ENCODE results near the gene CHD2. TPM values are rescaled to one million over a fixed set of nuclear protein-coding genes. Genes with fewer than 3 reads are reported as not detected.
"Not testable (repeated sequence)": the region's sequence is repeated elsewhere in the genome, so short reads cannot be mapped to it uniquely, and the experiment has no call there.

The CHD2 gene
- total RNA-seq (2014; rRNA removed; shearing (Covaris generic); ENCODE audit: low replicate concordance), result 22.1 and 37.3 TPM in 2 replicates

DNA sequence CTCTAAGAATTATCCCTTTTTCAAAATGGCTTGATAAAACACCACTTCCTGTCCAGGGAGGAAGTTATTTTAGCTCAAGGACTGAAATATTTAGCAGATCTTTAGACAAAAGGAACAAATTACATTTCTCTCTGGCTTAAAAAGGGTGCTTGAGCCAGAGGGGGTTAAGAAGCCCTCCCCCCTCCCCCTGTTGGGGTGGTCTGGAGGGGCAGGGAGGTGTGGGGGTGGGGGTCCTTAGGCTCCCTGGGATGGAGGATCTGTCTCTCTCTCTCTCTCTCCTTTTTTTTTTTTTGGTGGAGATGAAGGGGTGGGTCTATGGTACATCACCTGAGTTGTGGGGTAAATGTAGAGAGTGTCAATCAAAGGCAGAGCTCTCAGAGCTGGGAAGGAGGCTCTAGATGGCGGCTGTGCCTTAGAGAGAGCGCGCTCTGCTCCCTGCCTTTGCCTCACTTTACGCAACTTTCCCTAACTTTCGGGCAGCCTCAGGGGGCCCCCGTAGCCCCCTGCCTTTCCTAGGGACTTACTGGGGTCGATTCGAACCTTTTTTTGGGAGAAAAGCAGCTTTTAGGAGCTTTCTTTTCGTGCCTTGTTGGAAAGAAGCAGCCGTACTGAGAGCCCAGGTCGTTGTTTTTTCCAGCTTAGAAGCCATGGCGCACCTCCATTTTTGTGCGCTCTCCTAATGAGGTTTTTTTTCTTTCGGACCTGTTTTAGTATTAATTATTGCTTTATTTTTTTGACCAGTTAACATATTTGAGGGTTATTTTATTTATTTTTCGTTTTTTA, at the start of gene CHD2:
TSS of gene CHD2 (plus strand) at position 377 of the 783 bp plus-strand sequence. CDS start 914 bp downstream, outside the sequence.
- DNase-seq, result peak; percentile 57
- peak within 1 kb of the TSS; percentile 21; the same call in 1 of the 2 replicates for H3K27ac ChIP-seq (ENCODE audit: low read length)
- H3K27me3 ChIP-seq (ENCODE audit: low read length), result no peaks in the 10 kb centered on the region
- peaks cover 86% of the 10 kb centered on the region for H3K79me2 ChIP-seq (ENCODE audit: low read length)
- H3K9me3 ChIP-seq (ENCODE audit: low read length), result no peaks in the 10 kb centered on the region
- H2AFZ ChIP-seq (ENCODE audit: low read length), result no peak within 1 kb of the TSS
- peaks cover 55% of the 10 kb centered on the region for H3K4me1 ChIP-seq (ENCODE audit: low read length)
- peaks cover 53% of the 10 kb centered on the region for H4K20me1 ChIP-seq (ENCODE audit: insufficient read depth, low read depth, low read length)
- peak within 1 kb of the TSS; percentile 80 for H3K4me2 ChIP-seq (ENCODE audit: low read depth, low read length, poor library complexity, severe bottlenecking)
- peaks cover 43% of the 10 kb centered on the region for H3K36me3 ChIP-seq (ENCODE audit: insufficient read depth, low read length)
- no peak within 1 kb of the TSS for H3K9ac ChIP-seq (ENCODE audit: low read length)
- no peak within 1 kb of the TSS for H3K4me3 ChIP-seq (ENCODE audit: low read length)
- no peaks in the 10 kb centered on the region for H3K9me2 ChIP-seq (replicated peaks; ENCODE audit: insufficient read depth, low read length)

DNA sequence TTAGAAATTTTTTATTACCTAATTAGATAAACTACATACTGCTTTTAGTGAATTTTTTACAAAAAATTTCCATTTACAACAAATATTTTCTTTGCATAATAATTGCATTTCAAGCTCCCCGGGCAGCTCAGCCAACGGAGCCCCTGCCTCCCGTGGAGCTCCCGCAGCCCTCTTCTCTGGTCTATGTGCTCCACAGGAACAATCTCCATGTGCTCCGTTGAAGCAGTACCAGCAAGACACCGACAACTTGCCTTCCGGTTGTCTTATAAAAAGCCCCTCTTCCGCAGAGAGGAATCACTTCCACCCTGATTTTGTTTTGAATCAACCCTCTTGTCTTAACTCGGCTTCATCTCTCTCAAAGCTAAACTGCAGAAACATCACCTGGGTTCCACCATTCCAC, 46.9 kb upstream of the CHD2 start:
- Histone ChIP-seq H3K9ac (ENCODE audit: low read length) (no peak overlapping the region), H2AFZ (ENCODE audit: low read length) (peak overlapping the region; percentile 55; the same call in 1 of the 2 replicates), H3K79me2 (ENCODE audit: low read length) (no peaks in the 10 kb centered on the region), H3K27ac (ENCODE audit: low read length) (no peak overlapping the region), H3K27me3 (ENCODE audit: low read length) (no peaks in the 10 kb centered on the region), H3K9me3 (ENCODE audit: low read length) (no peaks in the 10 kb centered on the region; the same call in 1 of the 2 replicates), H3K9me2 (replicated peaks; ENCODE audit: insufficient read depth, low read length) (no peaks in the 10 kb centered on the region), H3K4me1 (ENCODE audit: low read length) (peaks cover 19% of the 10 kb centered on the region), H3K36me3 (ENCODE audit: insufficient read depth, low read length) (no peaks in the 10 kb centered on the region), H3K4me2 (ENCODE audit: low read depth, low read length, poor library complexity, severe bottlenecking) (peak overlapping the region; percentile 11), H4K20me1 (ENCODE audit: insufficient read depth, low read depth, low read length) (no peaks in the 10 kb centered on the region), H3K4me3 (ENCODE audit: low read length) (no peak overlapping the region)
- no peak for DNase-seq

DNA sequence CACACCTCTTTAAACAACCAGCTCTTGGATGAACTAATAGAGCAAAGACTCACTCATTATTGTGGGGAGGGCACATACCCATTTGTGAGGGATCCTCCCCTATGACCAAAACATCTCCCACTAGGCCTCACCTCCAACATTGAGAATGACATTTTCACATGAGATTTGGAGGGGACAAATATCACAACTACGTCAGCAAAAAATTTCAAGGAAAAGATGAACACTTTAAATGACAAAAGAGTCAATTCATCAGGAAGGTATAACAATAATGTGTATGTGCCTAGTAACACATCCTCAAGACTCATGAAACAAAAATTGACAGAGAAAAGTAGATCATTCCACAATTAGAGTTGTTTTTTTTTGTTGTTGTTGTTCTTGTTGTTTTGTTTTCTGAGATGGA, 38.4 kb upstream of the CHD2 start:
- Histone ChIP-seq H3K9me2 (replicated peaks; ENCODE audit: insufficient read depth, low read length) (no peaks in the 10 kb centered on the region), H2AFZ (ENCODE audit: low read length) (no peak overlapping the region), H3K4me3 (ENCODE audit: low read length) (no peak overlapping the region), H3K27ac (ENCODE audit: low read length) (no peak overlapping the region), H3K4me1 (ENCODE audit: low read length) (peaks cover 8% of the 10 kb centered on the region), H3K36me3 (ENCODE audit: insufficient read depth, low read length) (no peaks in the 10 kb centered on the region), H3K4me2 (ENCODE audit: low read depth, low read length, poor library complexity, severe bottlenecking) (no peak overlapping the region), H3K79me2 (ENCODE audit: low read length) (no peaks in the 10 kb centered on the region), H3K9ac (ENCODE audit: low read length) (no peak overlapping the region), H4K20me1 (ENCODE audit: insufficient read depth, low read depth, low read length) (no peaks in the 10 kb centered on the region), H3K27me3 (ENCODE audit: low read length) (no peaks in the 10 kb centered on the region), H3K9me3 (ENCODE audit: low read length) (no peaks in the 10 kb centered on the region)
- DNase-seq, result no peak

DNA sequence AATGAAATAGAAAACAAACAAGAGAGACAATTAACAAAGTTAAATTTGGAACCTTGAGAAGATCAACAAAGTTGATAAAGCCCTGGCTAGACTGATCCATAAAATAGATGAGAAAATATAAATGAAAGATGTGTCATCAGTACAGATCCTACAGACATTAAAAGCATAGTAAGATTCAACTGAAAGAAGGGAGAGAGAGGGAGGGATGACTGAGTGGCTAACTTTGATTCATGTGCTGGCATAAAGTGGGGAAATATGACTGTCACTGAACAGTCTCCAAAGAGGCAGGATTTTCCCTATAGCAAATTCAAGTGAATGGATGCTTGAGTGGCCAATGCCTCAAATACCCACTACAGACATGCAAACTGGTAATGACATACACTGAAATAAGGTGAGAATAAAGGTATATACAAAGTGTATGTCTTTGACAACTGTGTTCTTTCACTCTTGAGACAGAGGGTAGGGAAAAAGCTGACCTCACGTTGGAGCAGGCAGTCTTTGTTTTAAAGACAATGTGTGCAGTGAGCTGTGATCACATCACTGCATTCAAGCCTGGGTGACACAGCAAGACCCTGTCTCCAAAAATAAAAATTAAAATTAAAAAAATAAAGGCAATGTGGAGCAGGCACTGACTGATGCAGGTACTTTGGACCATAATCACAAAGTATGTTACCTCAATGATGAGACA, 35.9 kb upstream of the CHD2 start:
- peaks cover 8% of the 10 kb centered on the region for H3K4me1 ChIP-seq (ENCODE audit: low read length)
- H3K36me3 ChIP-seq (ENCODE audit: insufficient read depth, low read length), result no peaks in the 10 kb centered on the region
- H3K27me3 ChIP-seq (ENCODE audit: low read length), result no peaks in the 10 kb centered on the region
- H3K9me3 ChIP-seq (ENCODE audit: low read length), result no peaks in the 10 kb centered on the region
- H3K9me2 ChIP-seq (replicated peaks; ENCODE audit: insufficient read depth, low read length), result no peaks in the 10 kb centered on the region
- H3K9ac ChIP-seq (ENCODE audit: low read length), result no peak overlapping the region
- no peak overlapping the region for H3K4me3 ChIP-seq (ENCODE audit: low read length)
- no peaks in the 10 kb centered on the region for H3K79me2 ChIP-seq (ENCODE audit: low read length)
- no peak for DNase-seq
- 0 out of 2 replicates have a peak overlapping the region, but pooled peaks have one; percentile 53 for H2AFZ ChIP-seq (ENCODE audit: low read length)
- no peaks in the 10 kb centered on the region for H4K20me1 ChIP-seq (ENCODE audit: insufficient read depth, low read depth, low read length)
- H3K4me2 ChIP-seq (ENCODE audit: low read depth, low read length, poor library complexity, severe bottlenecking), result no peak overlapping the region
- no peak overlapping the region for H3K27ac ChIP-seq (ENCODE audit: low read length)

DNA sequence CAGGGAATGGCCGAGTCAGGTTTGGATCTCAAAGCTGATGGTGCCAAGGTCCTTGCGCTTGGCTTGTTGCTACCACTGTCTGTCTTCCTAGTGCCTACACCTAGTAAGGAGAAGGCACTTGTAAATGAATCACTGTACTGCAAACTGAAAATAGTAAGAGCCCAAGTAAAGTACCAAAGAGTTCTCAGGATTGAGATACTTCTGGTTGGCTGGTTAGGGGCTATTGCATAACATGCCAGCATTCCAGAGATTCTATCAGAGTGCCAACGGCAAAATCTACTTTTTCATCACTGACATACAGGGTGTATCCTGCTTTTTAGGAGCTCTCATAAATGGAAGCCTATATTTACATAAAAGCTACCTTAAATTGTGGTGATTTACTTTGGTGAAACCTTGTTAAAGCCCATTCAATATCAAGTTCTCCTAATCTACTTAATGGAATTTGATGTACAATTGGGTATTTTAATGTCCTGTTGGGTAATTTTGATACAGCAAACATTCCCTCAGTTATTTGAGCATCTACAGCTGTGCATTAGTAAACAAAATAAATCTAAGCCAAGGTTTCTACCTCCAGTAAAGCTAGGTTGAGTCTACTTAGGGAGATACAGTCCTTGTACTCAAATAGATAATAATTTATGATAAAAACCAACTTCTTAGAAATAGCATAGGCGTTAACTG, 30.7 kb upstream of the CHD2 start:
- H3K4me2 ChIP-seq (ENCODE audit: low read depth, low read length, poor library complexity, severe bottlenecking), result no peak overlapping the region

DNA sequence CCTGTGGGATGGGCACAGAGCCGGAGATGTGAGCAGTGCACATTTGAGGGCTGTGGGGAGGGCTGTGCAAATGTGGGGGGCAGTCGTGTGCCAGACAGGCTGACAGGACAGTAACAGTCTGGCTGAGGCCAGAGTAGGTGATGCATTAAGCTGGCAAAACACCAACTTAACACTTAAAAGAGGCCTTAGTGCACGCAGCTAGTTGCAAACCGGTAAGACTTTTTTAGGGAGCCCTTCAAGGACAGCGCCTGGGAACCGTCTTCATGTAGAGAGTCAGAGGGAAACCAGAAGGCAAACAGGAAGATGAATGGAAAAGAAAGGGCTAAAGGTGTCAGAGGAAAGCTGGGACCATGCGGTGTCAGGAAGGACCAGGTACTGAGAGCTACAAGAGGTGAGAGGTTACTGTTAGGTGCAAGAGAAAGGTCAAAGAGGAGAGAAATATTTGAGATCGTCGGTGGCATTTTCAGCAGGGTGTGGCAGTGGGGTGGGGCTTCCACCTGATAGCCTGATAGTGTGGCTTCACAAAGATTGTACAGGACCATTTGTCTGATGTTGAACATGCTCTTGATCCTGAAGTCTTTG, 30.0 kb upstream of the CHD2 start:
- no peak overlapping the region for H3K4me3 ChIP-seq (ENCODE audit: low read length)
- H2AFZ ChIP-seq (ENCODE audit: low read length), result peak overlapping the region; percentile 0; the same call in 1 of the 2 replicates
- no peaks in the 10 kb centered on the region for H3K79me2 ChIP-seq (ENCODE audit: low read length)
- H4K20me1 ChIP-seq (ENCODE audit: insufficient read depth, low read depth, low read length), result no peaks in the 10 kb centered on the region
- H3K4me1 ChIP-seq (ENCODE audit: low read length), result peaks cover 9% of the 10 kb centered on the region
- no peak overlapping the region for H3K27ac ChIP-seq (ENCODE audit: low read length)
- H3K4me2 ChIP-seq (ENCODE audit: low read depth, low read length, poor library complexity, severe bottlenecking), result no peak overlapping the region
- H3K9ac ChIP-seq (ENCODE audit: low read length), result no peak overlapping the region
- peak; percentile 31 for DNase-seq
- no peaks in the 10 kb centered on the region for H3K9me2 ChIP-seq (replicated peaks; ENCODE audit: insufficient read depth, low read length)
- H3K9me3 ChIP-seq (ENCODE audit: low read length), result no peaks in the 10 kb centered on the region
- no peaks in the 10 kb centered on the region for H3K27me3 ChIP-seq (ENCODE audit: low read length)
- H3K36me3 ChIP-seq (ENCODE audit: insufficient read depth, low read length), result no peaks in the 10 kb centered on the region

More for the DNA sequence above, 30.7 kb upstream of the CHD2 start:
- no peak overlapping the region for H3K9ac ChIP-seq (ENCODE audit: low read length)
- H2AFZ ChIP-seq (ENCODE audit: low read length), result 0 out of 2 replicates have a peak overlapping the region, but pooled peaks have one; percentile 0
- no peaks in the 10 kb centered on the region for H4K20me1 ChIP-seq (ENCODE audit: insufficient read depth, low read depth, low read length)
- no peak overlapping the region for H3K4me3 ChIP-seq (ENCODE audit: low read length)
- H3K79me2 ChIP-seq (ENCODE audit: low read length), result no peaks in the 10 kb centered on the region
- H3K9me2 ChIP-seq (replicated peaks; ENCODE audit: insufficient read depth, low read length), result no peaks in the 10 kb centered on the region
- H3K9me3 ChIP-seq (ENCODE audit: low read length), result no peaks in the 10 kb centered on the region
- peak; percentile 35 for DNase-seq
- peaks cover 13% of the 10 kb centered on the region for H3K4me1 ChIP-seq (ENCODE audit: low read length)
- no peaks in the 10 kb centered on the region for H3K27me3 ChIP-seq (ENCODE audit: low read length)
- no peaks in the 10 kb centered on the region for H3K36me3 ChIP-seq (ENCODE audit: insufficient read depth, low read length)
- H3K27ac ChIP-seq (ENCODE audit: low read length), result no peak overlapping the region

DNA sequence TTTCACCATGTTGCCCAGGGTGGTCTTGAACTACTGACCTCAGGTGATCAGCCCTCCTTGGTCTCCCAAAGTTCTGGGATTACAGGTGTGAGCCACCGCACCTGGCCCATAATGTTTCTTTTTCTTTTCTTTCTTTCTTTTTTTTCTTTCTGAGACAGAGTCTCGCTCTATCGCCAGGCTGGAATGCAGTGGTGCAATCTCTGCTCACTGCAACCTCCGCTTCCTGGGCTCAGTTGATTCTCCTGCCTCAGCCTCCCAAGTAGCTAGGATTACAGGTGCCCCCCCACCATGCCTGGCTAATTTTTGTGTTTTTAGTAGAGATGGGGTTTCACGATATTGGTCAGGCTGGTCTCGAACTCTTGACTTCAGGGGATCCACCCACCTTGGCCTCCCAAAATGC, 27.2 kb upstream of the CHD2 start:
- not testable (repeated sequence) for DNase-seq; H2AFZ ChIP-seq (ENCODE audit: low read length); H3K27me3 ChIP-seq (ENCODE audit: low read length); H3K4me3 ChIP-seq (ENCODE audit: low read length); H3K9me2 ChIP-seq (replicated peaks; ENCODE audit: insufficient read depth, low read length); H4K20me1 ChIP-seq (ENCODE audit: insufficient read depth, low read depth, low read length); H3K4me1 ChIP-seq (ENCODE audit: low read length); H3K27ac ChIP-seq (ENCODE audit: low read length); H3K9ac ChIP-seq (ENCODE audit: low read length); H3K36me3 ChIP-seq (ENCODE audit: insufficient read depth, low read length); H3K79me2 ChIP-seq (ENCODE audit: low read length); H3K4me2 ChIP-seq (ENCODE audit: low read depth, low read length, poor library complexity, severe bottlenecking); H3K9me3 ChIP-seq (ENCODE audit: low read length)

Measured in Karpas-422 (cell line).